IPS DF 4.7 (cell line): ENCODE results near the gene PCSK5.
"Not testable (repeated sequence)": the region's sequence is repeated elsewhere in the genome, so short reads cannot be mapped to it uniquely, and the experiment has no call there.

ENCODE experiments used
- DNase-seq: peaks from one replicate; pipeline ENCODE4 v3.0.0-alpha.2; 2013; ENCODE audit warnings: low spot score; ENCODE audit errors: extremely low read depth

The PCSK5 gene

DNA sequence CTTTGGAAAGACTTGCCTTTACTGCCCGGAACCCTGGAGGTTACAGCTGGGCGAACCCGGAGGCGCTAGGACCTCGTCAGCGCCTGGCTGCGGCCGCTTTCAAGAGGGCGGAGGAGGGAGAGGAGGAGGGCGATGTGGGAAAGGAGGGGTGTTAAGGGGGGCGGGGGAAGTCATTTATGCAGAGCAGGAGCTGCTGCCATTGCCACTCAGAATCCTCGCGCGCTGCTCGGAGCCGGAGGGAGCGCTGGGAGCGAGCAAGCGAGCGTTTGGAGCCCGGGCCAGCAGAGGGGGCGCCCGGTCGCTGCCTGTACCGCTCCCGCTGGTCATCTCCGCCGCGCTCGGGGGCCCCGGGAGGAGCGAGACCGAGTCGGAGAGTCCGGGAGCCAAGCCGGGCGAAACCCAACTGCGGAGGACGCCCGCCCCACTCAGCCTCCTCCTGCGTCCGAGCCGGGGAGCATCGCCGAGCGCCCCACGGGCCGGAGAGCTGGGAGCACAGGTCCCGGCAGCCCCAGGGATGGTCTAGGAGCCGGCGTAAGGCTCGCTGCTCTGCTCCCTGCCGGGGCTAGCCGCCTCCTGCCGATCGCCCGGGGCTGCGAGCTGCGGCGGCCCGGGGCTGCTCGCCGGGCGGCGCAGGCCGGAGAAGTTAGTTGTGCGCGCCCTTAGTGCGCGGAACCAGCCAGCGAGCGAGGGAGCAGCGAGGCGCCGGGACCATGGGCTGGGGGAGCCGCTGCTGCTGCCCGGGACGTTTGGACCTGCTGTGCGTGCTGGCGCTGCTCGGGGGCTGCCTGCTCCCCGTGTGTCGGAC, at the start of gene PCSK5:
Gene PCSK5 (plus strand): TSS at position 202 of the 805 bp plus-strand sequence. CDS start 509 bp downstream, at position 711.
- DNase-seq, result no peak

DNA sequence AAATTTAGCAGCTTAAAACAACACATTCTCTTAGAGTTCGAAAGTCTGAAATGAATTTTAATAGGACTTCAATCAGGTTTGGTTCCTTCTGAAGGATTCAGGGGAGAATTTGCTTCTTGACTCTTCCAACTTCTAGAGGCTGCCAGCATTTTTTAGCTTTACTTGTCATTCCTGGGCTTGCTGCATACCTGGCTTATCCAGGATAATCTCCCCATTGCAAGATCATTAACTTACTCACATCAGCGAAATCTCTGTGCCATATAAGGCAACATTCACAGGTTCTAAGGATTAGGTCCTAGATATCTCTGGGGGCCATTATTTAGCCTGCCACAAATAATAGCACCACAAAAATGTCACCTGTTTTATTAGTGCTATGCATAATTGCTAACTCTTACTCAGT, 46.2 kb upstream of the PCSK5 start:
- DNase-seq, result no peak

DNA sequence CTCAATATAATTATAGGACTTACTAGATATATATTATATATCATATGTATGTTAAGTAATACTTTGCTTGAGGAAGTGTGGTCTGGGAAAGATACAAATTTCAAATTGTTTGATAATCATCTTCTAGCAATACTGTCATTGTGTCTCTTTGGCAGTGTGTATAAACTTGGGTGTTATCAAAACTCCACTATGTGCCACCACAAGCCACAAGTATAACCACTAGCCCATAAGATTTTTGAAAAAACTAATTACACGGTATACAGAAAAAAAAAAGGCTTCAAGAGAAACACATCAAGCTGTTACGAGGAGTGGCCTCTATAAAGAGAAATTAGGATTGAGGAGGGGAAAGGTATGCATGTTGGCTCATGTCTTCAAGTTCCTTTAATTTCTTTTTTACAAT, 44.7 kb upstream of the PCSK5 start:
- no peak for DNase-seq

DNA sequence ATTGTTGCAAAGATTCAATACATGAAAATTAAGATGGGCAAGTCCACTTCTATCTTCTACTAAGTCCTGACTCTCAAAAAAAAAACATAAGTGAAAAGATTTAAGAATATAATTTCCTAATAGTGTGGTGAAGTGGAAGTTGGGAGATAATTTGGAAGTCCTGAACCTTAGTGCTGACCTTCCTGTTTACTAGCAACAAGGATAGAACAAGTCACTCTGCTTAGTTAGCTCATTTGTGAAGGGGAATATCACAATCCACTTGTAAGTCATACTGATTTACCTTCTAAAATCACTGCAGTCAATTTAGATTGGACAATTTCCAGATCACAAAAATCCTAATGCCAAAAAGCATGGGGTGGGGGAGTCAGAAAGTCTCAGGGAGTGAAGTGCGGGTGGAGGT, 43.4 kb upstream of the PCSK5 start:
- no peak for DNase-seq

DNA sequence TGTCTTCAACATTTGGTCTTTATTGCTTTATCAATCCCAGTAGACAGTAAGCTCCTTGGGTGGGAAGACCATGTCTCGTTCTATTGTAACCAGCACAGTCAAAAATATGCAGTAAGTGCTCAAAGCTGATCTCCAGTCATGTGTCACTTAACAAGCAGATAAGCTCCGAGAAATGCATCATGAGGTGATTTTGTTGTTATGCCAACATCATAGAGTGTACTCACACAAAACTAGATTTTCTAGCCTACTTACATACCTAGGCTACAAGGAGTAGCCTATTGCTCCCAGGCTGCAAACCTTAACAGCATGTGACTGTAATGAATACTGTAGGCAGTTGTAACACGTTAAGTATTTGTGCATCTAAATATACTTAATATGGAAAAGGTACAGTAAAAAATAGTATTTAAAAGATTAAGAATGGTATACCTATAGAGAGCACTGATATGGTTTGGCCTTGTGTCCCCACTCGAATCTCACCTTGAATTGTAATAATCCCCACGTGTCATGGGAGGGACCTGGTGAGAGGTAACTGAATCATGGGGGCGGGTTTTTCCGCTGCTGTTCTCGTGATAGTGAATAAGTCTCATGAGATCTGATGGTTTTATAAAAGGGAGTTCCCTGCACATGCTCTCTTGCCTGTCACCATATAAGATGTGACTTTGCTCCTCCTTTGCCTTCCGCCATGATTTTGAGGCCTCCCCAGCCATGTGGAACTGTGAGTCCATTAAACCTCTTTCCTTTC, 39.8 kb upstream of the PCSK5 start:
- no peak for DNase-seq

DNA sequence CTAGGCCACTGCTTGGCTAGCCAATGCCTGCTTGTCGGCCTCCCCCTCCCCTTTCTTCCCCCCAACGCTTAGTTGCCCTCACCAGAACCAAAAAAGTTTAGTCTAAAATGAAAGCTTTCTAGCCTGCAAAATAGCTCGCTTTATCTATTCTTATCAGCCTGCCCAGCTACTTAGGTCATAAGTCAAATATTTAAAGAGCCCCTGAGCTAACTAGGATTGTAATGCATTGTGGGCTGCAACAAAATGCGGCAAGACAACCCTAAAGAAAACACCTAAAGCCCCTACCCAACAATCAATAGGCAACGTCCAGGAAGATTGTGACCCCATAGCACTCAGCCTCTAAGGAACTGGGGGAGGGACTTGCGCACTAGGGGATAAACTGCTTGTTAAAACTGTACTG, 38.6 kb upstream of the PCSK5 start:
- DNase-seq, result no peak

DNA sequence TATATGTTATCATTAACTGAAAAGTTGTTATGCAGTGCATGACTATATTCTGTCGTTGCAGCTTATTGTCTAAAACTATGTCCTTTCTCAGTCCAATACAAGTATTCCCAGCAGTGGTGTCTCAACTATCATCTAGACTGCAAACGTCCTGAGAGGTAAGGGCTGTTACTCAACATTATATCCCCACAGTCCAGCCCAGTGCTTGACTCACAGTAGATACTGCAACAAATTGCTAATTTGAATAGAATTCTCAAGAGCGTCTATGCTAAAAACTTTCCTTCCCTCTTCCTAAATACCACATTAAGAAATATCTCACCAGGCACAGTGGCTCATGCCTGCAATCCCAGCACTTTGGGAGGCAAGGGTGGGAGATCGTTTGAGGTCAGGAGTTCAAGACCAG, 37.7 kb upstream of the PCSK5 start:
- DNase-seq, result no peak

DNA sequence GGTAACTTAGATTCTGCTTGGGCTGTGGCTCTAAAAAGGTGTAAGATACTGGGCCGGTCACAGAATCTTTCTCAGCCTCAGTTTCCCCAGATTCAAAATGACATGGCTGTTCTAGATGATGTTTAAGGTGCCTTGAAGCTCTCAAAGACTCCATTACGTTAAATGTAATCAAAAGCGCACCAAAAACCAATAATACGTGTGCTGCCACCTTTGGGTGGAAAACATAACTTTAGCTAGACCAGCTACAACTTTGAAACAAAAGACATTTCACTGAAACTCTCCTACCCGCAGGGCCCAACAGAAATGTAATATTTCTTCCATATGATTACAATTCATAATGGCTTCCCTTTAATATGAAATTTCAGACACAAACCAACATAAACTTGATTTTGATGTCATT, 35.0 kb upstream of the PCSK5 start:
- no peak for DNase-seq

DNA sequence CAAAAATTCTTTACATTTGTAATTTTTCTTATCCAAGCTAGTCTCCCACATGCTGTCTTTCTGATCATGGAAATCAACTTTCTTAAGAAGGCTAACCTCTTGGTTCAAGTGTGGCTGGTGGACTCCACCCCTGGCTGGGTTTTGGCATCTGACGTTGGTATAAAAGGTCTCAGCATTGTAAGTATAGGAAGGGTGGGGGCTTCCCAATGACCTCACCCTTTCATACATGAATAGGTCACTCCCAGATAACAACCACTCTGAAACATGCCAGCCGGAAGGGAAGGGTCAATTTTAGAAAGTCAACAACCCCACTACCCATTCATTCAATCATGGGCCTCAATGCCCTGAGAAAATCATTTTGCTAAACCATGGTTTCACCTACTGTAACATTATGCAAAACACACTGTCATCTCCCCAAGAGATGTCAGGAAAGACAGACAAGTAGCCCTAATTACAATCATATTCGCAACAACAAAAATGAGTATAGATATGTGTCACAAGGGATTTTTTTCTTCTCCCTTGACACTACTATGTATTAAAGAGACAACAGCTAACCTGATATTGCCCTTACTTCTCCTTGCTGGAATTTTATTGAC, 31.9 kb upstream of the PCSK5 start:
- DNase-seq, result no peak

DNA sequence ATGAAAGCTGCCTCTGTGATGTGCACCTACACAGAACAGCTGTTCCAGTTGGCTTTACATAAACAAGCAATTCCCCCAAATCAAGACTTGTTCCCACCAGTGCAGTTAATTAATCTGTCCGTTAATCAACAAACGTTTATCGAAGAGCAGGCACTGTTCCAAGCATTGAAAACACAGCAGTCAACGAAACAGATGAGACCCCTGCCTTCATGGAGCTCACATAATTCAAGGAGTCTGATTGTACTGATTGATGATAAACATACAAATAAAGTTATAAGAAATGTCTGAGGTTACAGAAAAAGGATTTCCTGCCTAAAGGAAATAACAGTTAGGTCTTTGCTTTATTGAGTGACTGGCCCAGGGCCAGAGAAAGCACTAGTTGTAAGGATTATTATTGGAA, 26.2 kb upstream of the PCSK5 start:
- DNase-seq, result no peak

DNA sequence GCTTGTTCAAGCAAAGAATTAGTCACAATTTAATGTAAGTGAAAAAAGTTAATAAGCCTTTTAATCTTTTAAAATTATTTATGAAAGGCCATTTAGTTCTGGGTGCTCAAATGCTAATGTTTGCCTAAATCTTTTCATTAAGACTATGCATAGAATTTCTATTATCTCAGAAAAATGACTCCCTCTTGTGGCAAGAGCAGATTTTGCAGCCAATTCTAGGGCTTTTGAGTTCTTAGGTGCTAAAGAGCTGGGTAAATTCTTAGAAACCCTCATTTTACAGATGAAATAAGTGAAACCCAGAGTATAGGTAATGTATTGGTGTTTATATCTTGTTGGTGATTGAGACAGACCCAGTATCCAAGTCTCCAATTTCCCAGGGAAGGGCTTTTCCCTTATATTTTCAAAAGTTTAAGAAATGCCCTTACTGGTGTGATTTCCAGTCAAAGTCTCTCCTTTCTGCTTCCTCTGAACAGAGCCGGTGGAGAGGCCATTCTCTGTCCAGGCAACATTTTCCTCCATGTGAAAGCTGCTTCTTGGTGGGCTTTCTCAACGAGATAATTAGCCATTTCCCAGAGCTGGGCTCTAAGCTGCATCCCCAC, 24.1 kb upstream of the PCSK5 start:
- DNase-seq, result no peak

DNA sequence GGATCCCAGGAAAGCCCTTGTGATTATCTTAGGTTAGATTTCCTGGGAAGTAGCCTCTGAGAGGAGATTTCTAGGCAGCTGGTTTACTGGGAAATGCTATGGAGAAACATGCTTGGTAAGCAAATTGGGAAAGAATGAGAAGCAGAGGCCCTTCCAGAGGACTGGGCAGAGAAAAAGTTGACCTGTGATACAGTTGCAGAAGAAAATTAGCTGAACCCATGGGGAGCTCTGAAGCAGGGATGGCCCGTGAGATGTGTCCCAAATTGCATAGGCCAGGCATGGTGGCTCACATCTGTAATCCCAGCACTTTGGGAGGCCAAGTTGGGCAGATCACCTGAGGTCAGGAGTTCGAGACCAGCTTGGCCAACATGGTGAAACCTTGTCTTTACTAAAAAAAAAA, 21.9 kb upstream of the PCSK5 start:
- not testable (repeated sequence) for DNase-seq

DNA sequence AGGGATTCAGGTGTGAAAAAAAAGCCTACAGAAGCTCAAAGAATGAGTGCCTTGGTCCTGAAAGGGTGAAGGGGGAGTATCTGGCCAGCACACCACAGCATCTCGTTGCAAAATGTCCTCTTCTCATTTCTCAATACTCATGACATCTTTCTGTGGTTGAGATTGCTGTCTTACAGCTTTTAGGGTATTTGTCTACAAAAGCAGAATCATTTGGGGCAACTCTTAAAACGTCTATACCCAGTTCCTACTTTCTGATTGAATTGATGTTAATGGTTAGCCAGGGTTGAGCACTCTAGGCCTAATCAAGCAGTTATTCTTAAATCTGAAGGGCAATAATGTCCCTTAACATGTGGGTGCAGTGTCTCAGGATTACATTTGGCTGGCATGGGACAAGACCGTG, 21.2 kb upstream of the PCSK5 start:
- no peak for DNase-seq

DNA sequence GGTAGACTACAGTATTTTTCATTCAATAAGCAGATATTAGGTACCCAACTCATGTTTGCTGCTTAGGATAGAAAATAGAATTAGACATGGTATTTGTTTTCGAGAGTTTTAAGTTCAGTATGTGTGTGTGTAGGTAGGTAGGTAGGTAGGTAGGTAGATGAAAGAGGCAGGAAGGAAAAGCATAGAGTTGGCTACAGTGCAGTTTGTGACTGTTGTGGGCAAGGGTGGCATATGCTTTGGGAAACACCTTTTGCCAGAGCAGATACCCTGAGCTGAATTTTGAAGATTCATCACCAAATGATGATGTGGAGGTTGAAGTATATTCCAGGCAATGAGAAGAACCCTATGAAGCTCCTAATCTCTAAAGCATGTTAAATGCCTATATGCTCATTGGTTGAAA, 20.0 kb upstream of the PCSK5 start:
- DNase-seq, result no peak

DNA sequence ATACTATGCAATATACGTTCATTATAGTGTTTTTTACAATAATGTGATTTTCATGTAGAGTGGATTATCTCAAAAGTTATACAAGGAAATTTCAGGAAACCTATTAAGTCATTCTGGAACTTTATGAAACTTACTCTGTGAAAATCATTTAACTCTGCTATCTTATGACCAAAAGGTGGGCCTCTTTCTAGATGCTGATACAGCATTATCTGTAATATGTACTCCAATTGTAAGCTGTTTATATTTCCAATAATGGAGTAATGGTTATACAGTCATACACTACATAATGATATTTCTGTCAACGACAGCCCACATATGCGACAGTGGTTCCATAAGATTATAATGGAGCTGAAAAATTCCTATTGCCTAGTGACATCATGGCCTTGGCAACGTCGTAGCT, 18.8 kb upstream of the PCSK5 start:
- no peak for DNase-seq

DNA sequence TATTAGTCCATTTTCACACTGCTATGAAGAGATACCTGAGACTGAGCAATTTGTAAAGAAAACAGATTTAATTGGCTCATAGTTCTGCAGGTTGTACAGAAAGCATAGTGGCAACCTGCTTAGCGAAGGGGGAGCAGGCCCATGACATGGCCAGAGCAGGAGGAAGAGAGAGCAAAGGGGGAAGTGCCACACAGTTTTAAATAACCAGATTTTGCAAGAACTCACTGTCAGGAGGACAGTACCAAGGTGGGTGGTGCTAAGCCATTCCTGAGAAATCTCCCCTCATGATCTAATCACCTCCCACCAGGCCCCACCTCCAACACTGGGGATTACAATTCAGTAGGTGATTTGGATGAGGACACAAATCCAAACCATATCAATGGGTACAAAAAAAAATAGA, 16.8 kb upstream of the PCSK5 start:
- no peak for DNase-seq

DNA sequence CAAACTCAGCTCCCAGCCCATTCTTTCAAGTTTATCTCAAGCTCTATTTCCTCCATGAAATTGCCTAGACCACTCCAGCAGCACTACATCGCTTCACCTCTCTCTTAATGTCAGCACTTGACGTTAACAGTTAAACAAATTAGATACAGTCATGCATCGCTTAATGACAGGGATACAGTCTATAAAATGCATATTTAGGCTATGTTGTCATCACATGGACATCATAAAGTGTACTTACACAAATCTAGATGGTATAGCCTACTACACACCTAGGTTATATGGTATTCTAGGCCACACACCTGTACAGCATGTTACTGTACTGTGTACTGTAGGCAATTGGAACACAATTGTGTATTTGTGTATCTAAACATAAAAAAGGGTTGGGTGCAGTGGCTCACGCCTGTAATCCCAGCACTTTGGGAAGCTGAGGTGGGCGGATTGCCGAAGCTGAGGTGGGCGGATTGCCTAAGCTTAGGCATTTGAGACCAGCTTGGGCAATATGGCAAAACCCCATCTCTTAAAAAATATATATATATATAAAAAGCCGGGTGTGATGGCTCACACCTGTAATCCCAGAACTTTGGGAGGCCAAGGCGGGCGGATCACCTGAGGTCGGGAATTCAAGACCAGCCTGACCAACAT, 13.4 kb upstream of the PCSK5 start:
- no peak for DNase-seq

DNA sequence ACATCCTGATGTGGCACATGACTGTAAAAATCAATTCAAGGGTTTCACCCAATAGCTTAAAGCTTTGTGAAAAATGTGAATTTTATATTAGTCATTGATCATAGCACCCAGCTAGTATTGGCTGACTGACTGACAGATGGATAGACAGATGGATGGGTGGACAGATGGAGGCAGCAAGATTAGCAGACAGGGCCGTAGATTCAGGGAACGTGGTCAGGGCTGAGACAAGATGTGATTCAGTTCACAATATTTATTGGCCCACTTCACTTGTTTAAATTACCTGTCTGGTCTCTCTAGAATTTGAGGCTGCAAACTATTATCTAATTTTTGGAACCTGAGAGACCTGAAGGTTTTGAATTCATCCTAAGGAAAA, 12.0 kb upstream of the PCSK5 start:
- DNase-seq, result no peak

DNA sequence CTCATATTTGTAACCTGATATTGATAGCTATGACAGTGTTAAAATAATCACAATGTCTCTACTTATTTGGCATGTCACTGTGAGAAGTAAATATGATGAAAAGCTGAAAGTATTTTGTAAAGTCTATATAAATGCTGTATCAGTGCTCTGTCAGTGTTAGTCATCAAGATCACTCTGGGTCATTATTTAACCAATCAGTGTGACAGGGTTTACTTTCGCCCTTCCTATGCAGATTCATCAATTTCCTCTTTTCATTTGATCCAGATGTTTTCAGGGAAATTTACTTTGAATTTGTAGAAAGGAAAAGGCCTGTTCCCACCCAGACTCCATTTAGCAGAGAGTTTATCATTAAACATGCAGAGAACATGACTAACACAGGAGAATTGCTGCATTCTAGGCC, 9.9 kb upstream of the PCSK5 start:
- DNase-seq, result no peak

DNA sequence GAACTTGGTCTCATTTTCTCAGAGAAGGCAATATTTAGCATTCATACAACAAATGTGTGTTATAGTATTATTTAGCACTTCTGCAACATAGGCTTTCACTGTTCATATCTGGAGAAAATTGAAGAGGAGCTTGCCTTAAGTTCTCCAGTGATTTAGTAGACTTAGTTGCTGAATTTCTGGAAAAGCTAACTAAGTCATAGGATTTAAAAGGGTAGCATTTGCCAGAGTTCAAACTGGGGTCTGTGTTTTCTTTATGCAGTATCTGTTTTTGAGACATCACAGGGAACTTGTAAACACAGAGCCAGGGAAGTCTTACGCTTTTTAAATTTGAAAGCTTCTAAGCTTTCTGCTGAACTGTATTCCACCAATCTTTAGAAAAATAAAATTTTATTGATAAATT, 8.7 kb upstream of the PCSK5 start:
- DNase-seq, result no peak

DNA sequence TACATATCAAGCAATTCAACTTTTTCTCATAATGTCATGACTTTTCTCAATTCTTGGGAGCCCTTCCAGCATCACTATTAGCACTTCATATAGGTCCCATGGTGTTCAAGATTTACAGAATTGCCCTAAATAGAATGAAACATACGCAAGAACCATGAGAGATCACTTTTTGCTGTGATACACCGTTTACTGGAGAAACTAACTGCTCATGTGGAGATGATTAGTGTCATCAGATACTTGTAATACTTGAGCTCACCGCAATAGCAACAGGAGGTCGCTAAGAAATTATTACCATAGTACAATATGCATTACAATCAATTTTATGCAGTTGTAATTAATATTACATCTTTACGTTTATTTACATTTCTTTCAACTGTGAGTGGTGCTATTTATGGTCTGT, 4.8 kb upstream of the PCSK5 start:
- no peak for DNase-seq

DNA sequence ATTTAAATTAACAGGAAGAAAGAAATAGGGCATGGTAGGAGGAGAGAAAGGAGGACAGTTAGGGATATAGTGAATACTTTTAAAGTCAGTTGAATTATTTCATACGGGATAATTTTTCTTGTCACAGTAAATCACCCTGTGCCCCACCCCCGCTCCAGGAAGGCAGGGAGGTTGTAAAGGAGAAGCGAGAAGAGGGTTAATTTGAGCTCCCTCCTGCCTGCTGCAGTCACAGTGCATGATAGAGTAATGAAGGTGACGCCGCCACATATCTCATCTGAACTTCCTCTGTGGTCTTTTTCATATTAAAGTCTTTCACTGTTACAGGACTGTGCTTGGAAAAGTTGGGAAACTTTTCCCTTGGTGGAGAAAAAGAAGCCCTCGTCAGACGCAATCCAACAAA, 896 bp upstream of the PCSK5 start:
- no peak for DNase-seq
